ENCODE results near the gene GNLY.

DNA sequence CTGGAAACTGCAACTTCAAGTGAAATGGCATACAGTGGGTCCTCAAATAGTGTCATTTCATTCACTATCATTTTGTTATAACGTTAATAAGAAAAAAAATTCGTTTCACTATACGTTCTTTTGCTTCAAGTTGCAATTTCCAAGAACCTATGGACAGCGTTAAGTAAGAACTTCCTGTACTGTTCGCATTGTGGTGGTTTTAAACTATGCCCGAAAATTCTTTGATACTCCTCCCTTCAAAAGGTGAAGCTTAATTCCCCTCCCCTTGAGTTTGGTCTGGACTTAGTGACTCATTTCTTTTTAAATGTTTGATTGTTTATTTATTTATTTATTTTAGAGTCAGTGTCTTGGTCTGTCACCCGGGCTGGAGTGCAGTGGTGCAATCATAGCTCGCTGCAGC lies 20.7 kb downstream of the GNLY start:
- TF ChIP-seq, protein P1, sequence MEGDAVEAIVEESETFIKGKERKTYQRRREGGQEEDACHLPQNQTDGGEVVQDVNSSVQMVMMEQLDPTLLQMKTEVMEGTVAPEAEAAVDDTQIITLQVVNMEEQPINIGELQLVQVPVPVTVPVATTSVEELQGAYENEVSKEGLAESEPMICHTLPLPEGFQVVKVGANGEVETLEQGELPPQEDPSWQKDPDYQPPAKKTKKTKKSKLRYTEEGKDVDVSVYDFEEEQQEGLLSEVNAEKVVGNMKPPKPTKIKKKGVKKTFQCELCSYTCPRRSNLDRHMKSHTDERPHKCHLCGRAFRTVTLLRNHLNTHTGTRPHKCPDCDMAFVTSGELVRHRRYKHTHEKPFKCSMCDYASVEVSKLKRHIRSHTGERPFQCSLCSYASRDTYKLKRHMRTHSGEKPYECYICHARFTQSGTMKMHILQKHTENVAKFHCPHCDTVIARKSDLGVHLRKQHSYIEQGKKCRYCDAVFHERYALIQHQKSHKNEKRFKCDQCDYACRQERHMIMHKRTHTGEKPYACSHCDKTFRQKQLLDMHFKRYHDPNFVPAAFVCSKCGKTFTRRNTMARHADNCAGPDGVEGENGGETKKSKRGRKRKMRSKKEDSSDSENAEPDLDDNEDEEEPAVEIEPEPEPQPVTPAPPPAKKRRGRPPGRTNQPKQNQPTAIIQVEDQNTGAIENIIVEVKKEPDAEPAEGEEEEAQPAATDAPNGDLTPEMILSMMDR (IDR thresholded peaks at IDR 0.05 in 2 of 3, conservative IDR thresholded peaks at IDR 0.05 in 1 of 3; ENCODE audit: insufficient read depth in 2 of 3, low read depth in 1 of 3, low read length in 3 of 3): no peak
- no peak for TF ChIP-seq NFATC3 (IDR thresholded peaks at IDR 0.05)
- TF ChIP-seq HDAC2 (IDR thresholded peaks at IDR 0.05): no peak
- TF ChIP-seq CBFA2T3 (IDR thresholded peaks at IDR 0.05): no peak
- no peak for TF ChIP-seq EP300 (IDR thresholded peaks at IDR 0.05; ENCODE audit: low read length)
- TF ChIP-seq, protein P2, sequence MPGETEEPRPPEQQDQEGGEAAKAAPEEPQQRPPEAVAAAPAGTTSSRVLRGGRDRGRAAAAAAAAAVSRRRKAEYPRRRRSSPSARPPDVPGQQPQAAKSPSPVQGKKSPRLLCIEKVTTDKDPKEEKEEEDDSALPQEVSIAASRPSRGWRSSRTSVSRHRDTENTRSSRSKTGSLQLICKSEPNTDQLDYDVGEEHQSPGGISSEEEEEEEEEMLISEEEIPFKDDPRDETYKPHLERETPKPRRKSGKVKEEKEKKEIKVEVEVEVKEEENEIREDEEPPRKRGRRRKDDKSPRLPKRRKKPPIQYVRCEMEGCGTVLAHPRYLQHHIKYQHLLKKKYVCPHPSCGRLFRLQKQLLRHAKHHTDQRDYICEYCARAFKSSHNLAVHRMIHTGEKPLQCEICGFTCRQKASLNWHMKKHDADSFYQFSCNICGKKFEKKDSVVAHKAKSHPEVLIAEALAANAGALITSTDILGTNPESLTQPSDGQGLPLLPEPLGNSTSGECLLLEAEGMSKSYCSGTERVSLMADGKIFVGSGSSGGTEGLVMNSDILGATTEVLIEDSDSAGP (CRISPR knock-in tag; IDR thresholded peaks at IDR 0.05): no peak
- no peak for TF ChIP-seq POLR2AphosphoS2 (IDR thresholded peaks at IDR 0.05; ENCODE audit: low read length)
- no peak for TF ChIP-seq ZNF589 (CRISPR knock-in tag; IDR thresholded peaks at IDR 0.05; ENCODE audit: low read depth)
- no peak for TF ChIP-seq POLR2A (conservative IDR thresholded peaks at IDR 0.05)
- no peak for TF ChIP-seq SP1 (CRISPR knock-in tag; IDR thresholded peaks at IDR 0.05)
- TF ChIP-seq ZNF274 (IDR thresholded peaks at IDR 0.05; ENCODE audit: borderline replicate concordance, low read depth, low read length): no peak
- TF ChIP-seq, protein P3, sequence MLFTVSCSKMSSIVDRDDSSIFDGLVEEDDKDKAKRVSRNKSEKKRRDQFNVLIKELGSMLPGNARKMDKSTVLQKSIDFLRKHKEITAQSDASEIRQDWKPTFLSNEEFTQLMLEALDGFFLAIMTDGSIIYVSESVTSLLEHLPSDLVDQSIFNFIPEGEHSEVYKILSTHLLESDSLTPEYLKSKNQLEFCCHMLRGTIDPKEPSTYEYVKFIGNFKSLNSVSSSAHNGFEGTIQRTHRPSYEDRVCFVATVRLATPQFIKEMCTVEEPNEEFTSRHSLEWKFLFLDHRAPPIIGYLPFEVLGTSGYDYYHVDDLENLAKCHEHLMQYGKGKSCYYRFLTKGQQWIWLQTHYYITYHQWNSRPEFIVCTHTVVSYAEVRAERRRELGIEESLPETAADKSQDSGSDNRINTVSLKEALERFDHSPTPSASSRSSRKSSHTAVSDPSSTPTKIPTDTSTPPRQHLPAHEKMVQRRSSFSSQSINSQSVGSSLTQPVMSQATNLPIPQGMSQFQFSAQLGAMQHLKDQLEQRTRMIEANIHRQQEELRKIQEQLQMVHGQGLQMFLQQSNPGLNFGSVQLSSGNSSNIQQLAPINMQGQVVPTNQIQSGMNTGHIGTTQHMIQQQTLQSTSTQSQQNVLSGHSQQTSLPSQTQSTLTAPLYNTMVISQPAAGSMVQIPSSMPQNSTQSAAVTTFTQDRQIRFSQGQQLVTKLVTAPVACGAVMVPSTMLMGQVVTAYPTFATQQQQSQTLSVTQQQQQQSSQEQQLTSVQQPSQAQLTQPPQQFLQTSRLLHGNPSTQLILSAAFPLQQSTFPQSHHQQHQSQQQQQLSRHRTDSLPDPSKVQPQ (CRISPR knock-in tag; IDR thresholded peaks at IDR 0.05; ENCODE audit: borderline replicate concordance): no peak
- TF ChIP-seq RFX5 (IDR thresholded peaks at IDR 0.05; ENCODE audit: low read depth, low read length): no peak
- TF ChIP-seq ZNF239 (CRISPR knock-in tag; IDR thresholded peaks at IDR 0.05): no peak
